Measurements from ENCODE around the gene STK32A.

GRCh38 chr5:147372191-147372590 lies 137.4 kb downstream of the STK32A start:
- TF ChIP-seq CTCF (IDR thresholded peaks at IDR 0.05; ENCODE audit: borderline replicate concordance, extremely low read depth, low read length, poor library complexity, severe bottlenecking) (no peak), EZH2 (IDR thresholded peaks at IDR 0.05; ENCODE audit: borderline replicate concordance, low read depth, low read length, severe bottlenecking) (no peak)

All from DND-41 (cell line).